ENCODE data around the gene MYL6B. TPM values are rescaled to one million over a fixed set of nuclear protein-coding genes. Genes with fewer than 3 reads are reported as not detected.
A peak's percentile ranks its signal among the peaks of the same experiment; 100 is the strongest.
"Not testable (repeated sequence)": the region's sequence is repeated elsewhere in the genome, so short reads cannot be mapped to it uniquely, and the experiment has no call there.

Gene MYL6B
- total RNA-seq, 2 donors from 2014 or later = 18.6 to 19.1 TPM

GRCh38 chr12:56155256-56155845 is 3.0 kb downstream of the MYL6B start:
- Histone ChIP-seq H3K9ac (ENCODE audit: low read depth in 2 of 2, low read length in 2 of 2) (no peak overlapping the region), H3K27me3 (no peaks in the 10 kb centered on the region), H3K9me3 (no peaks in the 10 kb centered on the region), H3K4me3 (no peak overlapping the region), H3K4me1 (peaks cover 17% of the 10 kb centered on the region), H3K36me3 (no peaks in the 10 kb centered on the region), H3K27ac (no peak overlapping the region)
- no peak for TF ChIP-seq CTCF (IDR thresholded peaks at IDR 0.05)
- intact Hi-C loops (cut with DNase I) = no loop called here
- no peak for DNase-seq

DNA sequence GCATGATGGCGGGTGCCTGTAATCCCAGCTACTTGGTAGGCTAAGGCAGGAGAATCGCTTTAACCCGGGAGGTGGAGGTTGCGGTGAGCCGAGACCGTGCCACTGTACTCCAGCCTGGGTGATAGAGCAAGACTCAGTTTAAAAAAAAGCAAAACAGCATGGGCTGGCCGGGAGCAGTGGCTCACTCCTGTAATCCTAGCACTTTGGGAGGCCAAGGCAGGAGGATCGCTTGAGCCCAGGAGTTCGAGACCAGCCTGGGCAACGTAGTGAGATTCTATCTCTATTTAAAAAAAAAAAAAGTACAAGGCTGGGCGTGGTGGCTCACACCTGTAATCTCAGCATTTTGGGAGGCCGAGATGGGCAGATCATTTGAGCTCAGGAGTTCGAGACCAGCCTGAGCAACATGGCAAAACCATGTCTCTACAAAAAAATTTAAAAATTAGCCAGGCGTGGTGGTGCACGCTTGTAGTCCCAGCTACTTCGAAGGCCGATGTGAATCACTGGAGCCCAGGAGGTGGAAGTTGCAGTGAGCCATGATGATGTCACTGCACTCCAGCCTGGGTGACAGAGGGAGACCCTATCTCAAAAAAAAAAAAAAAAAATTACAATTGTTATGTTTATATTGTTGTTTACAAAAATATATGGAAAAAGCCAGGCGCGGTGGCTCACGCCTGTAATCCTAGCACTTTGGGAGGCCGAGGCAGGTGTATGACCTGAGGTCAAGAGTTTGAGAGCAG is 4.2 kb downstream of the MYL6B start:
- Histone ChIP-seq H3K27ac (peak overlapping the region; percentile 94), H3K4me1 (peaks cover 10% of the 10 kb centered on the region), H3K4me3 (peak overlapping the region; percentile 76), H3K9ac (ENCODE audit: low read depth in 2 of 2, low read length in 2 of 2) (peak overlapping the region in 1 of 2 donors; percentile 100)
- H3K27me3 ChIP-seq; intact Hi-C loops (cut with DNase I); H3K9me3 ChIP-seq; H3K36me3 ChIP-seq; DNase-seq: not testable (repeated sequence)

- intact Hi-C loops (cut with DNase I) = no loop called here
- peak overlapping the region; percentile 94 for H3K27ac ChIP-seq
- DNase-seq = peak; percentile 84
- no peaks in the 10 kb centered on the region for H3K9me3 ChIP-seq
- peak overlapping the region; percentile 76 for H3K4me3 ChIP-seq
- H3K27me3 ChIP-seq = no peaks in the 10 kb centered on the region
- H3K9ac ChIP-seq (ENCODE audit: low read depth in 2 of 2, low read length in 2 of 2) = peak overlapping the region; percentile 61 to 100
- peaks cover 8% of the 10 kb centered on the region for H3K4me1 ChIP-seq
- peaks cover 13% of the 10 kb centered on the region for H3K36me3 ChIP-seq
- TF ChIP-seq CTCF (IDR thresholded peaks at IDR 0.05) = peak; percentile 33
These were observed 5.0 kb downstream of the MYL6B start for GRCh38 chr12:56157201-56158028.

DNA sequence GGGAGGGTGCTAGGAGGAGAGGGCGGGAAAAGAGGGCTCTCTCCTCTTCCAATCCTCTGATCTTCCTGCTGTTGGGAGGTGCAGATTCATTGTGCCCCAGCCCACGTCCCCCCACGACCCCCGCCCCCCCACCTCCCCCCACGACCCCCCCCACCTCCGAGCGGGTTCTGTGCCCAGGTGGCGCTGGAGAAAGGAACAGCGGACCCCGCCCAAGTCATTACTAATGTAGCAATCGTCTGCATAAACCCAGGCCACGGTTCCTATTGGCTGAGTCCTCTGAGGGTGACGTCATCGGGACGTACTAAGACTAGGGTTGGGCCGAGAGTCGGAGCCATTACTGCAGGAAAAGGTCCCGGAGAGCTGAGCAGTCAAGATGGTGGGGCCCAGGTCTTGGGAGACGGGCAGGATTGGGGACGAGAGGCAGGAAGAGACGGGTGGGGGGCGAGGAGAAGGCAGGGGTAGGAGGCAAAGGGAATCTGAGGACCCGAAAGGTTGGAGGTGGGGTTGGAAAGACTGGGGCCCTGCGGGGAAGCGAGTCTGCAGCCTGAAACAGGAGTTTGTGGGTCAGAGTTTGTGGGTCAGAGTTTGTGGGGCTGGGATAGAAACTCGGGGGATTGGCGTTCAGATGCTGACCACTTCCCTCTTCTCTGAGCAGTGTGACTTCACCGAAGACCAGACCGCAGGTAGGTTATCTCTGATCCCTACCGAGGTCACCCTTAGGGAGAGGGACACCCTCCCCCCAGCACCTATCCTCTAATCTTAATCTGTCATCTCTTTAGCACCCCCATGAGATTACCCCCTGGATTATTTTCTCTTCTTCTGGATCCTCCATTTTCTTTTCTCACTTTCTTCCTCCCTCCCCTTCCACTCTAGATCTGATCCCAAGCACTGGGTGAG is 5.9 kb downstream of the MYL6B start, which contains the start of gene MYL6:
Gene MYL6 (plus strand): TSS at position 331 of the 897 bp plus-strand sequence. CDS start 43 bp downstream, at position 374.
- peaks cover 8% of the 10 kb centered on the region for H3K4me1 ChIP-seq
- TF ChIP-seq CTCF (IDR thresholded peaks at IDR 0.05) = no peak
- H3K9ac ChIP-seq (ENCODE audit: low read depth in 2 of 2, low read length in 2 of 2) = peak within 1 kb of the TSS; percentile 93 to 100
- intact Hi-C loops (cut with DNase I) = no loop called here
- H3K4me3 ChIP-seq = peak within 1 kb of the TSS; percentile 76
- H3K9me3 ChIP-seq = no peaks in the 10 kb centered on the region
- H3K27ac ChIP-seq = peak within 1 kb of the TSS; percentile 96
- no peaks in the 10 kb centered on the region for H3K27me3 ChIP-seq
- DNase-seq = peak; percentile 98
- H3K36me3 ChIP-seq = peaks cover 13% of the 10 kb centered on the region

- Histone ChIP-seq H3K4me3 (peak overlapping the region; percentile 76), H3K27ac (peak overlapping the region; percentile 96), H3K27me3 (no peaks in the 10 kb centered on the region), H3K36me3 (peaks cover 13% of the 10 kb centered on the region), H3K4me1 (peaks cover 8% of the 10 kb centered on the region), H3K9me3 (no peaks in the 10 kb centered on the region), H3K9ac (ENCODE audit: low read depth in 2 of 2, low read length in 2 of 2) (peak overlapping the region; percentile 93 to 100)
- TF ChIP-seq CTCF (IDR thresholded peaks at IDR 0.05) = no peak
- intact Hi-C loops (cut with DNase I) = no loop called here
- peak; percentile 92 for DNase-seq
These were observed 6.6 kb downstream of the MYL6B start for GRCh38 chr12:56158926-56159461.
